Liver (tissue), 9 donors: ENCODE results near the gene MRC2. TPM values are rescaled to one million over a fixed set of nuclear protein-coding genes. Genes with fewer than 3 reads are reported as not detected.

Experiments
- DNase-seq: peaks from one replicate; pipeline ENCODE4 v3.0.0-alpha.2; 2017; ENCODE audit warnings: low spot score
- H3K27ac ChIP-seq, 2 donors: one replicate each; pipeline ENCODE4 v1.7.0; 2013; ENCODE audit warnings: inconsistent platforms in 2 of 2, low read length in 2 of 2, control low read depth in 1 of 2, low read depth in 1 of 2, mild to moderate bottlenecking in 1 of 2
- H3K27me3 ChIP-seq, 4 donors: one replicate each; pipeline versions ENCODE4 v1.6.1 to v1.7.0; 2013; ENCODE audit warnings: low read length in 3 of 4, inconsistent platforms in 1 of 4, mild to moderate bottlenecking in 1 of 4, moderate library complexity in 1 of 4; ENCODE audit not compliant: control insufficient read depth in 4 of 4, insufficient read depth in 4 of 4
- H3K36me3 ChIP-seq, 4 donors: one replicate each; pipeline versions ENCODE4 v1.6.1 to v1.7.0; 2013; ENCODE audit warnings: low read length in 3 of 4, mild to moderate bottlenecking in 3 of 4, low read depth in 1 of 4, moderate library complexity in 1 of 4; ENCODE audit not compliant: control insufficient read depth in 4 of 4, insufficient read depth in 3 of 4
- H3K4me1 ChIP-seq, 4 donors: one replicate each; pipeline versions ENCODE4 v1.6.1 to v1.7.0; 2013; ENCODE audit warnings: low read length in 3 of 4, mild to moderate bottlenecking in 3 of 4, moderate library complexity in 1 of 4; ENCODE audit not compliant: control insufficient read depth in 4 of 4, insufficient read depth in 4 of 4
- H3K4me3 ChIP-seq, 3 donors: one replicate each; pipeline versions ENCODE4 v1.6.1 to v1.7.0; 2013; ENCODE audit warnings: low read length in 3 of 3, control low read depth in 1 of 3, low read depth in 1 of 3, mild to moderate bottlenecking in 1 of 3
- H3K9ac ChIP-seq, 2 donors: one replicate each; pipeline ENCODE4 v1.7.0; 2013; ENCODE audit warnings: low read length in 2 of 2, mild to moderate bottlenecking in 2 of 2, moderate library complexity in 2 of 2, control low read depth in 1 of 2, low read depth in 1 of 2
- H3K9me3 ChIP-seq, 4 donors: one replicate each; pipeline versions ENCODE4 v1.6.1 to v1.7.0; 2013; ENCODE audit warnings: low read length in 3 of 4; ENCODE audit not compliant: control insufficient read depth in 4 of 4
- EGR1 ChIP-seq, 2 donors: IDR thresholded peaks; 2 replicates each; pipeline ENCODE4 v1.6.1; 2016 to 2018; ENCODE audit warnings: antibody characterized with exemption in 2 of 2, low read depth in 2 of 2
- FOXA1 ChIP-seq: IDR thresholded peaks from 2 replicates; pipeline ENCODE4 v1.6.1; 2016; ENCODE audit warnings: antibody characterized with exemption
- FOXA2 ChIP-seq: IDR thresholded peaks from 2 replicates; pipeline ENCODE4 v1.6.1; 2016; ENCODE audit warnings: antibody characterized with exemption
- GABPA ChIP-seq, 2 donors: IDR thresholded peaks in 1 of 2; conservative IDR thresholded peaks in 1 of 2; 2 replicates each; pipeline ENCODE4 v1.6.1; 2016; ENCODE audit warnings: antibody characterized with exemption in 2 of 2, mild to moderate bottlenecking in 1 of 2, moderate library complexity in 1 of 2
- HNF4A ChIP-seq, 2 donors: conservative IDR thresholded peaks; 2 replicates each; pipeline ENCODE4 v1.6.1; 2016; ENCODE audit warnings: antibody characterized with exemption in 2 of 2, mild to moderate bottlenecking in 2 of 2
- HNF4G ChIP-seq: IDR thresholded peaks from 2 replicates; pipeline ENCODE4 v1.6.1; 2016; ENCODE audit warnings: antibody characterized with exemption
- JUND ChIP-seq, 2 donors: IDR thresholded peaks; 2 replicates each; pipeline ENCODE4 v1.6.1; 2016; ENCODE audit warnings: antibody characterized with exemption in 2 of 2
- NR2F2 ChIP-seq: IDR thresholded peaks from 2 replicates; pipeline ENCODE4 v1.6.1; 2016; ENCODE audit warnings: antibody characterized with exemption
- RAD21 ChIP-seq, 2 donors: IDR thresholded peaks; 2 replicates each; pipeline ENCODE4 v1.6.1; 2016; ENCODE audit warnings: antibody characterized with exemption in 2 of 2, mild to moderate bottlenecking in 2 of 2
- RXRA ChIP-seq, 2 donors: IDR thresholded peaks; 2 replicates each; pipeline ENCODE4 v1.6.1; 2017 to 2018; ENCODE audit warnings: antibody characterized with exemption in 2 of 2, mild to moderate bottlenecking in 1 of 2
- SP1 ChIP-seq: IDR thresholded peaks from 2 replicates; pipeline ENCODE4 v1.6.1; 2018; ENCODE audit warnings: antibody characterized with exemption, mild to moderate bottlenecking
- TAF1 ChIP-seq: conservative IDR thresholded peaks from 2 replicates; pipeline ENCODE4 v1.6.1; 2016; ENCODE audit warnings: antibody characterized with exemption, mild to moderate bottlenecking
- YY1 ChIP-seq: IDR thresholded peaks from 2 replicates; pipeline ENCODE4 v1.6.1; 2016; ENCODE audit warnings: antibody characterized with exemption, mild to moderate bottlenecking
- WGBS: extraction: QIAGEN DNeasy Blood & Tissue Kit; methylation state at CpG from one replicate; pipeline ENCODE4 v1.1.7; 2013; 5-methylcytosine and 5-hydroxymethylcytosine counted together
- polyA plus RNA-seq, 2 donors: library from polyadenylated mRNA; stranded (reverse) in 1 of 2; unstranded in 1 of 2; fragments of 200-250 nt in 1 of 2; fragments of >200 nt in 1 of 2; fragmentation: Nextera tagmentation in 1 of 2; extraction: Ambion mirVana in 1 of 2; gene quantifications; one replicate each; pipeline versions ENCODE4 v1.2.1 to v1.2.3, GENCODE V29; 2013 to 2015
- total RNA-seq, 2 donors: library from RNA; depleted of rRNA; stranded (reverse); fragments of >200 nt; gene quantifications; one replicate each; pipeline ENCODE4 v1.2.3, GENCODE V29; 2014
- TF ChIP-seq, protein P1 (sequence below): IDR thresholded peaks from 2 replicates; pipeline ENCODE4 v1.6.1; 2016; ENCODE audit warnings: antibody characterized with exemption
- TF ChIP-seq, protein P2 (sequence below): IDR thresholded peaks from 2 replicates; pipeline ENCODE4 v1.6.1; 2016; ENCODE audit warnings: antibody characterized with exemption
- TF ChIP-seq, protein P3 (sequence below): IDR thresholded peaks from 2 replicates; pipeline ENCODE4 v1.6.1; 2016; ENCODE audit warnings: antibody characterized with exemption
- TF ChIP-seq, protein P4 (sequence below): IDR thresholded peaks from 2 replicates; pipeline ENCODE4 v1.6.1; 2016; ENCODE audit warnings: antibody characterized with exemption, mild to moderate bottlenecking
- TF ChIP-seq, protein P5 (sequence below): fragments of 150-350 bp; IDR thresholded peaks from 2 replicates; pipeline ENCODE4 v1.5.1; 2017; ENCODE audit warnings: improper control_type of control experiment, low read depth, low read length; ENCODE audit not compliant: missing input control
- donor health status: healthy.
- donor health status: healthy.
- donor health status: healthy.
- donor health status: healthy.
- donor health status: healthy.

The MRC2 gene
- total and polyA plus RNA-seq, 4 donors, result 0.49 to 81.1 (median 2.8) TPM

DNA sequence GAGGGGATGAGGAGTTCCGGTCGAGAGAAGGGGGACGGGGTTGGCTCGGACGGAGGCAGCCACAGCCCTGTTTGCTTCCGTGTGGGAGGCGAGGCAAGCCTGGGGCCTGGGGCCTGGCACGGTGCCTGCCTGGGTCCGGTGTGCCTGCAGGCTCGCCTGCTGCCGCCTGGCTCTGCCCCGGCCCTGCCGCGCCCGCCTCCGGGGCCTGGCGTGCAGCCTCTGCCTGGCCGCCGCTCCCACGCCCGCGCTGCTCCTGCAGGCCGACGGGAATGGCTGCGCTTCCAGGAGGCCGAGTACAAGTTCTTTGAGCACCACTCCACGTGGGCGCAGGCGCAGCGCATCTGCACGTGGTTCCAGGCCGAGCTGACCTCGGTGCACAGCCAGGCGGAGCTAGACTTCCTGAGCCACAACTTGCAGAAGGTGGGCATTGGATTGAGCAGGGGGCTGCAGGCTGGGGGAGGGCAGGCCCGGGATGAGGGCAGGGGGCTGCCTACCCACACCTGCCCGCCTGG is 53.1 kb downstream of the MRC2 start:
- Histone ChIP-seq H3K9ac (no peak overlapping the region), H3K4me1 (no peaks in the 10 kb centered on the region), H3K9me3 (no peaks in the 10 kb centered on the region), H3K36me3 (no peaks in the 10 kb centered on the region), H3K4me3 (no peak overlapping the region), H3K27ac (no peak overlapping the region), H3K27me3 (no peaks in the 10 kb centered on the region)
- TF ChIP-seq HNF4G (no peak), JUND (IDR thresholded peaks at IDR 0.05) (no peak), FOXA1 (no peak), NR2F2 (no peak), RXRA (IDR thresholded peaks at IDR 0.05) (no peak), YY1 (no peak), EGR1 (IDR thresholded peaks at IDR 0.05; ENCODE audit: low read depth in 2 of 2) (no peak), RAD21 (IDR thresholded peaks at IDR 0.05) (no peak), GABPA (IDR thresholded peaks at IDR 0.05 in 1 of 2, conservative IDR thresholded peaks at IDR 0.05 in 1 of 2) (no peak), SP1 (no peak), TAF1 (no peak)
- TF ChIP-seq, protein P1, sequence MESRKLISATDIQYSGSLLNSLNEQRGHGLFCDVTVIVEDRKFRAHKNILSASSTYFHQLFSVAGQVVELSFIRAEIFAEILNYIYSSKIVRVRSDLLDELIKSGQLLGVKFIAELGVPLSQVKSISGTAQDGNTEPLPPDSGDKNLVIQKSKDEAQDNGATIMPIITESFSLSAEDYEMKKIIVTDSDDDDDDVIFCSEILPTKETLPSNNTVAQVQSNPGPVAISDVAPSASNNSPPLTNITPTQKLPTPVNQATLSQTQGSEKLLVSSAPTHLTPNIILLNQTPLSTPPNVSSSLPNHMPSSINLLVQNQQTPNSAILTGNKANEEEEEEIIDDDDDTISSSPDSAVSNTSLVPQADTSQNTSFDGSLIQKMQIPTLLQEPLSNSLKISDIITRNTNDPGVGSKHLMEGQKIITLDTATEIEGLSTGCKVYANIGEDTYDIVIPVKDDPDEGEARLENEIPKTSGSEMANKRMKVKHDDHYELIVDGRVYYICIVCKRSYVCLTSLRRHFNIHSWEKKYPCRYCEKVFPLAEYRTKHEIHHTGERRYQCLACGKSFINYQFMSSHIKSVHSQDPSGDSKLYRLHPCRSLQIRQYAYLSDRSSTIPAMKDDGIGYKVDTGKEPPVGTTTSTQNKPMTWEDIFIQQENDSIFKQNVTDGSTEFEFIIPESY, result no peak
- TF ChIP-seq, protein P2, sequence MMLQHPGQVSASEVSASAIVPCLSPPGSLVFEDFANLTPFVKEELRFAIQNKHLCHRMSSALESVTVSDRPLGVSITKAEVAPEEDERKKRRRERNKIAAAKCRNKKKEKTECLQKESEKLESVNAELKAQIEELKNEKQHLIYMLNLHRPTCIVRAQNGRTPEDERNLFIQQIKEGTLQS, result no peak
- TF ChIP-seq, protein P3, sequence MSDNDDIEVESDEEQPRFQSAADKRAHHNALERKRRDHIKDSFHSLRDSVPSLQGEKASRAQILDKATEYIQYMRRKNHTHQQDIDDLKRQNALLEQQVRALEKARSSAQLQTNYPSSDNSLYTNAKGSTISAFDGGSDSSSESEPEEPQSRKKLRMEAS, result no peak
- TF ChIP-seq, protein P4, sequence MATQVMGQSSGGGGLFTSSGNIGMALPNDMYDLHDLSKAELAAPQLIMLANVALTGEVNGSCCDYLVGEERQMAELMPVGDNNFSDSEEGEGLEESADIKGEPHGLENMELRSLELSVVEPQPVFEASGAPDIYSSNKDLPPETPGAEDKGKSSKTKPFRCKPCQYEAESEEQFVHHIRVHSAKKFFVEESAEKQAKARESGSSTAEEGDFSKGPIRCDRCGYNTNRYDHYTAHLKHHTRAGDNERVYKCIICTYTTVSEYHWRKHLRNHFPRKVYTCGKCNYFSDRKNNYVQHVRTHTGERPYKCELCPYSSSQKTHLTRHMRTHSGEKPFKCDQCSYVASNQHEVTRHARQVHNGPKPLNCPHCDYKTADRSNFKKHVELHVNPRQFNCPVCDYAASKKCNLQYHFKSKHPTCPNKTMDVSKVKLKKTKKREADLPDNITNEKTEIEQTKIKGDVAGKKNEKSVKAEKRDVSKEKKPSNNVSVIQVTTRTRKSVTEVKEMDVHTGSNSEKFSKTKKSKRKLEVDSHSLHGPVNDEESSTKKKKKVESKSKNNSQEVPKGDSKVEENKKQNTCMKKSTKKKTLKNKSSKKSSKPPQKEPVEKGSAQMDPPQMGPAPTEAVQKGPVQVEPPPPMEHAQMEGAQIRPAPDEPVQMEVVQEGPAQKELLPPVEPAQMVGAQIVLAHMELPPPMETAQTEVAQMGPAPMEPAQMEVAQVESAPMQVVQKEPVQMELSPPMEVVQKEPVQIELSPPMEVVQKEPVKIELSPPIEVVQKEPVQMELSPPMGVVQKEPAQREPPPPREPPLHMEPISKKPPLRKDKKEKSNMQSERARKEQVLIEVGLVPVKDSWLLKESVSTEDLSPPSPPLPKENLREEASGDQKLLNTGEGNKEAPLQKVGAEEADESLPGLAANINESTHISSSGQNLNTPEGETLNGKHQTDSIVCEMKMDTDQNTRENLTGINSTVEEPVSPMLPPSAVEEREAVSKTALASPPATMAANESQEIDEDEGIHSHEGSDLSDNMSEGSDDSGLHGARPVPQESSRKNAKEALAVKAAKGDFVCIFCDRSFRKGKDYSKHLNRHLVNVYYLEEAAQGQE, result no peak
- no peak for DNase-seq
- 79% methylated on average over 36 of the region's 36 CpGs for WGBS

DNA sequence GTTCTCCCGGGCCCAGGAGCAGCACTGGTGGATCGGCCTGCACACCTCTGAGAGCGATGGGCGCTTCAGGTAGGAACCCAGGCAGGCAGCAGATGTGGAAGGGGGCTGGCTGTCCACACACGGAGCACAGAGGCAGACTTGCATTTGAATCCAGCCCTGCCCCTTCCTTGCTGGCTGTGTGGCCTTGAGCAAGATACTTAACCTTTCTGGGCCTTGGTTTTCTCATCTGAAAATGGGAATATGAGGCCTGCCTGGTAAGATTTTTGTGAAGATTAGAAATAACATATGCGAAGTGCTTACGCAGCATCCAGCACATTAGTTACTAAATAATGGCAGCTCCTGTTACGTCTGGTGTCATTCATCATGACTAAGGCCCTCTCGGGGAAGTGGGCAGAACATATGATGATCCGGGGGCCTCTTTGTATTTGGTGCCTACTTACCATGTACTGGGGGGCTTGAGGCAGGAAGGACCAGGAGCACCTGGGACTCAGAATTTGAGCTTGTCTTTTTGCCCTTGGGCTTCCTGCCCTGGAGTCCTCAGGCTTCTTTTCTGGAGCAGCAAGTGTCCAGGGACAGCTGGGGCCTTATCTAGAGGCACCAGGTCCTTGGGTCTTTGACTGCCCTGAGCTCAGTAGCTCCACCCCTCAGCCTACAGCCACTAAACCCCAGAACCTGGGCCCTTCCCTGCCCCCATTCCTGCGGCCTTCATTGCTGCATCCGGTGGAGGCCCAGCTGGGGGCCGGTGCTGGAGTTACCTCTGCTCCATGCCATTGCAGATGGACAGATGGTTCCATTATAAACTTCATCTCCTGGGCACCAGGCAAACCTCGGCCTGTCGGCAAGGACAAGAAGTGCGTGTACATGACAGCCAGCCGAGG is 53.8 kb downstream of the MRC2 start:
- Histone ChIP-seq H3K4me3 (no peak overlapping the region), H3K27ac (no peak overlapping the region), H3K36me3 (no peaks in the 10 kb centered on the region), H3K9ac (no peak overlapping the region), H3K27me3 (no peaks in the 10 kb centered on the region), H3K4me1 (no peaks in the 10 kb centered on the region), H3K9me3 (no peaks in the 10 kb centered on the region)
- WGBS, result 95% methylated on average over 17 of the region's 17 CpGs
- peak; percentile 83 for DNase-seq
- TF ChIP-seq, protein P2, result no peak
- TF ChIP-seq SP1 (no peak), RXRA (IDR thresholded peaks at IDR 0.05) (no peak), FOXA2 (no peak), NR2F2 (no peak), HNF4A (conservative IDR thresholded peaks at IDR 0.05) (no peak), RAD21 (IDR thresholded peaks at IDR 0.05) (no peak), EGR1 (IDR thresholded peaks at IDR 0.05; ENCODE audit: low read depth in 2 of 2) (no peak), TAF1 (no peak), GABPA (IDR thresholded peaks at IDR 0.05 in 1 of 2, conservative IDR thresholded peaks at IDR 0.05 in 1 of 2) (no peak), YY1 (no peak), JUND (IDR thresholded peaks at IDR 0.05) (no peak)
- TF ChIP-seq, protein P1, result no peak
- TF ChIP-seq, protein P5, sequence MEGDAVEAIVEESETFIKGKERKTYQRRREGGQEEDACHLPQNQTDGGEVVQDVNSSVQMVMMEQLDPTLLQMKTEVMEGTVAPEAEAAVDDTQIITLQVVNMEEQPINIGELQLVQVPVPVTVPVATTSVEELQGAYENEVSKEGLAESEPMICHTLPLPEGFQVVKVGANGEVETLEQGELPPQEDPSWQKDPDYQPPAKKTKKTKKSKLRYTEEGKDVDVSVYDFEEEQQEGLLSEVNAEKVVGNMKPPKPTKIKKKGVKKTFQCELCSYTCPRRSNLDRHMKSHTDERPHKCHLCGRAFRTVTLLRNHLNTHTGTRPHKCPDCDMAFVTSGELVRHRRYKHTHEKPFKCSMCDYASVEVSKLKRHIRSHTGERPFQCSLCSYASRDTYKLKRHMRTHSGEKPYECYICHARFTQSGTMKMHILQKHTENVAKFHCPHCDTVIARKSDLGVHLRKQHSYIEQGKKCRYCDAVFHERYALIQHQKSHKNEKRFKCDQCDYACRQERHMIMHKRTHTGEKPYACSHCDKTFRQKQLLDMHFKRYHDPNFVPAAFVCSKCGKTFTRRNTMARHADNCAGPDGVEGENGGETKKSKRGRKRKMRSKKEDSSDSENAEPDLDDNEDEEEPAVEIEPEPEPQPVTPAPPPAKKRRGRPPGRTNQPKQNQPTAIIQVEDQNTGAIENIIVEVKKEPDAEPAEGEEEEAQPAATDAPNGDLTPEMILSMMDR, result no peak
